Retina (tissue), 1 donor: ENCODE data around the gene STX18.

Source experiments
- DNase-seq: peaks from one replicate; pipeline ENCODE4 v3.0.0-alpha.2; 2016

Gene STX18

GRCh38 chr4:4415806-4416805 is 125.7 kb downstream of the STX18 start:
- DNase-seq: no peak

DNA sequence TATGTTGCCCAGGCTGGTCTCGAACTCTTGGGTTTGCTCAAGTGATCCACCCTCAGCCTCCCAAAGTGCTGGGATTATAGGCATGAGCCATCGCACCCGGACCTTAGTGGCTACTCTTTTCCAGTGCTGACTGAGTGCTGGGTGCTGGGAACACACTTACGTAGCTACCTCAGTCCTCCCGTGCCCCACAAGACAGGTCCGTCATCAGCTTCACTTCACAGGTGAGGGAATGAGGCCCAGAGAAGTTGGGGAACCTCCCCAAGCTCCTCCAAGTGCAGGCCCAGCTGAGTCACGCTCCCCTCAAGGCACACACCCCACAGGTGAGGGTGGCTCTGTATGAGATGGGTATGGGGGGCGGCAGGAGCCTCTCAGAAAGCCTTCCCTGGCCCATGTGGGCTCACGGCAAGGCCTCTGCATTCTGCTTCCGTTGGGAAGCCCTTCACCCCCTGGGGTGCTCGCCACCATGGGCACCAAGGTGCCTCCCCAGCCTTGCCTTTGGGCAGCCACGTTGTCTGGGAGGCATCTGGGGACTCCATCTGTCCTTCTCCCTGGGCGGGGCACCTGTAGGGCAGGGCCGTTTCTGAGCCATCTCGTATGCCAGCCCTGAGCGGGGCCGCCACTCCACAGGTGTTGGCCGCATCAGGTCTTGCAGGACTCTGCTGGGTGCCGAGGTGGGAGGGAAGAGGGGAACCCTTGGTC is 126.6 kb downstream of the STX18 start:
- no peak for DNase-seq

DNA sequence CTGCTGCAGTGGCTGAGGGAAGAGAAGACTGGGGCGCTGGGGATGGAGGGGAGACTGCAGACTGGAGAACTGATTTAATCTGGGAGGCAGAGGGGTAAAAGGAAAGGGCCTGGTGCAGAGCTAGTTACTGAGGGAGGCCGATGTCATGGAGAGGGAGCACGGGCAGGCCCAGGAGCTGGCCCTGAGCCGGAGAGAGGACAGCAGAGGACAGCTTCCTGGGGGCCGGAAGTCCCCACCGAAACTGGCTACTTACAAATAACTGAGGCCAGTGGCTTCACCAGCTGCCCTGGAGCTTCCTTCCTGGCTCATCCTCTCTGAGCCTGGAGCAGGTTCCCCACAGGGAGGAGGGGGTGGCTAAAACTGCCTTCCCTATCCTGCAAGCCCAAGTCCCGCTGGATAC is 128.0 kb downstream of the STX18 start:
- no peak for DNase-seq

DNA sequence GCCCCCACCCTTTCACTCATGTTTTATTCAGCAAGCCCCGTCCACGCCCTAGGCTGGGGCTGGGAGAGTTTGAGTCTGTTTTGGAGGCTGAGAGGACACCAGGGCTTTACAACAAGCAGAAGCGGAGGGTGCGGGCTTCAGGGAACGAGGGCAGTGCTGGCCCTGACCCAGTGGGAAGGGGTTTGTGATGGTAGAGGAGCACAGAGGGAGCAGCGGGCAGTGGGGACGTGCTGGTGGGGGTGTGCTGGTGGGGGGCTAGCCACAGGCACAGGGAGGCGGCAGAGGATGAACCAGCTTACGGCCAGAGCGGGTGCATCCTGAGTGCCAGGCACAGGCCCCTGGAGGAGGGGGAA is 128.5 kb downstream of the STX18 start:
- no peak for DNase-seq

GRCh38 chr4:4412641-4413372 is 129.0 kb downstream of the STX18 start:
- DNase-seq: no peak

DNA sequence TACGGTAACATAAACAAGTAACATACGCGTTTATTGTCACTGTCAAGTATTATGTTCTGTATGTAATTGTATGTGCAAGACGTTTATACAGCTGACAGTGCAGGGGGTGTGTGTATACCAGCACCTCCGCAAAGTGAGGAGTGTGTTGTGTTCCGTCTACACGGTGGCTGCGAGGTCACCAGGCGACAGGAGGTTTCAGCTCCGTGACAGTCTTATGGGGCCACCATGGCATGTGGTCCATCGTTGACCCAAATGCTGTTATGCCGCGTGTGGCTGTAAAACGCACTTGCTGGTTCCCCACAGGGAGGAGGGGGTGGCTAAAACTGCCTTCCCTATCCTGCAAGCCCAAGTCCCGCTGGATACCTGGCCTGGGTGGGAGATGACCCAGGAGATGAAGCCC is 129.9 kb downstream of the STX18 start:
- no peak for DNase-seq

GRCh38 chr4:4410271-4410670 is 131.6 kb downstream of the STX18 start:
- DNase-seq: no peak

DNA sequence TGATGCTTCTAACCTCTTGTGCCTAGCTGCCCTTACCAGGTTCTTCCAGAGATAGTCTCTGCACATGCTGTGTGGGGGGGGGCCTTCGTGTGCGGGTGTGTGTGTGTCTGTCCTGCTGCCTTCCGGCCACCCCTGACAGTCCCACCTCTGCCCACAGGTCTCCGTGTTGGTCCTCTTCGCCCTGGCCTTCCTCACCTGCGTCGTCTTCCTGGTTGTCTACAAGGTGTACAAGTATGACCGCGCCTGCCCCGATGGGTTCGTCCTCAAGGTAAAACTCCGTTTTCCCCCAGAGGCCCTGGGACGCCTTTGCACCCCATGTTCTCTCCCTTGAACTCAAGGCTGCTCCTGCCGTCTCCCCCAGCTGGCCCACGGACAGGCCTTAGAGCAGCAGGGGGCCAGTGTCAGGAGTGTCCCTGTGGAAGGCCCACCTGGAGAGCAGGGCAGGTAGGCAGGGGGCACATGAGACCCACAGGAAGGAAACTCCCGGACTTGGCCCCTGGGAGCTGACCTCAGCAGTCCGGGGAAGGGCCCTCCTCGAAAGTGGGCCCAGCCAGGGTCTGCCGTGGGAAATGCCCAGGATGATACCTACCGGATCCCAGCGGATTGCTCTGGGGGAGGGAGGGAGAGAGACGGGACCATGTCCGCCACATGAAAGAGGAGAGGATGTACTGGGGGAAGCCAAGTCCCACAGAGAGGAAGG is 132.3 kb downstream of the STX18 start:
- no peak for DNase-seq

DNA sequence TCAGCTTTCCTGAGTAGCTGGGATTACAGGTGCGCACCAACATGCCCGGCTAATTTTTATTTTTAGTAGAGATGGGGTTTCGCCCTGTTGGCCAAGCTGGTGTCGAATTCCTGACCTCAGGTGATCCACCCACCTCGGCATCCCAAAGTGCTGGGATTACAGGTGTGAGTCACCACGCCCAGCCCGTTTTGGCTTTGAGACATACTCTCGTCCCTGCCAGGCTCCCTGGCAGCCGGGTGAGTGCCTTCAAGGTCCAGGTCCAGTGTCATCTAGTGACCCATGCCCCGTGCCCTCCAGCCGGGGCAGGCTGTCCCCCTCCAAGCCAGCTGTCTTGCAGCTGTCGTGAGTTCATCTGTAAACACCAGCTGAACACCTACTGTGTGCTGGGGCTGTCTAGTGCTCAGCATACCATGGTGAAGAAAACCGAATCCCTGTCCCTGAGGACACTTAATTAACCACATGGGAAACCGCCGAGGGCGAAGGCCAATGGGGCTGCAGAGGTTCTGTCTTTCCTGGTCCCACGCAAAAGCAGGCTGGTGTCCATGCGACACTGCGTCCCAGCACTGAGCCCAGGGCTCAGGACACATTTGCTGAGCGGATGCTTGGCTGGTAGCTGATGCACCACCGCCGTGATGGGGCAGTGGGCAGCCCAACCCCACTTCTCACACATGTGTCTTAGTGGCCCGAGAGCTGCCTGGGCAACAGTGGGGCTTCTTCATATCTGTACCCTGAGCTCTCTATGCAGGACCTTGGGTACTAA is 133.1 kb downstream of the STX18 start:
- DNase-seq: no peak

- DNase-seq: no peak
These were observed 133.7 kb downstream of the STX18 start for GRCh38 chr4:4408132-4408523.

DNA sequence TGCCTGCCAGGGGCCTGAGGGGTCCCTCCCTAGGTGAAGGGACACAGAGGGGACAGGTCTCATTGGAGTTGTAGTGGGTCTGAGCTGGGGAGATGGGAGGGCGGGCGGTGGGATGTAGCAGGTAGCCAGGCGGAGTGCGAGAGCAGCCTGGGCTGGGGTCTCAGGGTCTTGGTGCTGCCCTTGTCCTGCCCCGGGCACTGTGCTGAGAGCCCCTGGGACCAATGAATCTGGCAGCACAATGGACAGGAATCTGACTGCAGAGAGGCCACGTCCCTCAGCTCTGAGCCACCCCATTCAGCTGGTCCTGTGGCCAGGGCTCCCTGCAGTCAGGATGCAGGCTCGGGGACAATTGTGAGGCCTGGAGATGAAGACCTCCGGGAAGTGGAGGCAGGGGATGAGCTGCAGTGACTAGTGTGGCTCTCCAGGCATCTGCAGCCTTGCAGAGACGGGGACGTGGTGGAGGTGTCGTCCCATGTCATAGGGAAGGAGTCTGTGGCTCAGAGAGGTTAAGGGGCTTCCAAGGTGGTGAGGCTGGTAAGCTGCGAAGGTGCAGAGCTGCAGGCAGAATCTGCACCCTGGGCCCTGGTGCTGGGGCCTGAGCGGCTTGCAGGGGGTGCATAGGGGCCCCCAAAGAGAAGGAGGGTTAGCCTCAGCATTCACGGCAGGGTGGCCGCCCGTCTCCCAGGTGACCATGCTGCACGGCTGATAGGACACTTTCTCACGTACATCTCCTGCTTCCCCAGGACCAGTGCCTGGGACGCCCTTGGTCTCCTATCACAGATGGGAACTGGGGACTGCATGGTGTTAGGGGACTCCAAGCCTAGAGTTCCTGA is 134.3 kb downstream of the STX18 start:
- DNase-seq: no peak

GRCh38 chr4:4406455-4407298 is 135.2 kb downstream of the STX18 start:
- no peak for DNase-seq

DNA sequence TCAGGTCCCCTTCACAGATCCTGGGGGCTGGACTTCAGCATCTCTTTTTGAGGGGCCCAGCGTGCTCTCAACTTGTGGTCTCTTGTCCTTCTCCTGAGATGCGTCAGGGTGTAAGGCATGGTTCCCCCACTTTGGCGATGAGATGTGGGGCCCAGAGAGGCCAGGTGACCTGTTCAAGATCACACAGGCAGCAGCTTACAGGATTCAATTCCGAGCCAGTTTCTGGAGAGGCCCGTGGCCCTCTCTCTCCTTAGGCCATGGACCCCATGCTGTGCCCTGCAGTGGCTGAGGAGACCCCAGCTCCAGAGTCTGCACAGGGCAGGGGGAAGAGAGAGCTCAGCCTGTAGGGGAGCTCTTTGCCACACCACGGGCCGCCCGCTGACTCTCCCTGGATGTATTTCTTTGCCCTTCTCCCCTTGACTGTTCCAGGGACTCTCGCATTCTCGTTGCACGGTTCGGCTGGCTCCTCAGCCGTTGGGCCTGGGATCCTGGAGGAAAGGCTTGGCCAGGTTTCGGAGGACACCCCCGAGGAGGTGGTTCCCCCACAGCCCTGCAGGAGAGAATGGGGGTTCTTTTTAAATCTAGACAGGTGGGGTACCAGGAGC is 136.4 kb downstream of the STX18 start:
- no peak for DNase-seq

DNA sequence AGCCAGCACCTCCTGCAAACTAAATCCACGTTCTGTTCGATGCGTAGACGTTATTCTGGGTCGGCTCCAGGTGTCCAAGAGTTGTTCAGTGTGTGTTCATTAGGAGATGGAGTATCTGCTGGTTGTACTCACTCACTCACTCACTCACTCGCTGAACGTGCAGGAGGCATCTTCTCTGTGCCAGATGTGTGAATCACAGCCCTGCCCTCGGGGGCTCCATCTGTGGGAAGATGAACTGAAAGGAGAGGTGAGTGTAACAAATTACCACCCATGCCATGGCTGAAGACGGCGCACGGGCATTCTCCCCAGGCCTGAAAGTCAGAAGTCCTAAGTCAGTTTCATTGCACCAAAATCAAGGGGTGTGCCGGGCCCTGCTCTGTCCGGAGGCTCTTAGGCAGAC is 138.9 kb downstream of the STX18 start:
- DNase-seq: no peak

- no peak for DNase-seq
These were observed 140.8 kb downstream of the STX18 start for GRCh38 chr4:4401036-4401435.

- no peak for DNase-seq
These were observed 143.4 kb downstream of the STX18 start for GRCh38 chr4:4398430-4398829.

DNA sequence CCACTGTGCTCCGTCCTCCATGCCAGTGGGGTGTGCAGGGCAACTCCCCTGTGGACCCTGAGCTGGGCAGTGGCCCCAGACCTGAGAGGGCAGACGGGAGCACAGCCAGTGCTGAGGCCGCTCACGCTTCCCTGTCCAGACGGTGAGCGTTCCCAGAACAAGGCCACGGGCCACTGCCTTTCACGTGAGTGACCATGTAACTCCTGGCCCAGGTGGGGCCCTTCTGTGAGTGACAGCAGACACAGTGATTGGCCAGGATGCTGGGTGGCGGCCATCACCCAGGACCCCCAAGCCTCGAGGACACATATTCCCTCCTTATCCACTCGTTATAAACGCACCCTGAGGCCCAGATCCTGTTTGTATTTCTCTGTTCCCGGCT is 144.4 kb downstream of the STX18 start:
- no peak for DNase-seq

DNA sequence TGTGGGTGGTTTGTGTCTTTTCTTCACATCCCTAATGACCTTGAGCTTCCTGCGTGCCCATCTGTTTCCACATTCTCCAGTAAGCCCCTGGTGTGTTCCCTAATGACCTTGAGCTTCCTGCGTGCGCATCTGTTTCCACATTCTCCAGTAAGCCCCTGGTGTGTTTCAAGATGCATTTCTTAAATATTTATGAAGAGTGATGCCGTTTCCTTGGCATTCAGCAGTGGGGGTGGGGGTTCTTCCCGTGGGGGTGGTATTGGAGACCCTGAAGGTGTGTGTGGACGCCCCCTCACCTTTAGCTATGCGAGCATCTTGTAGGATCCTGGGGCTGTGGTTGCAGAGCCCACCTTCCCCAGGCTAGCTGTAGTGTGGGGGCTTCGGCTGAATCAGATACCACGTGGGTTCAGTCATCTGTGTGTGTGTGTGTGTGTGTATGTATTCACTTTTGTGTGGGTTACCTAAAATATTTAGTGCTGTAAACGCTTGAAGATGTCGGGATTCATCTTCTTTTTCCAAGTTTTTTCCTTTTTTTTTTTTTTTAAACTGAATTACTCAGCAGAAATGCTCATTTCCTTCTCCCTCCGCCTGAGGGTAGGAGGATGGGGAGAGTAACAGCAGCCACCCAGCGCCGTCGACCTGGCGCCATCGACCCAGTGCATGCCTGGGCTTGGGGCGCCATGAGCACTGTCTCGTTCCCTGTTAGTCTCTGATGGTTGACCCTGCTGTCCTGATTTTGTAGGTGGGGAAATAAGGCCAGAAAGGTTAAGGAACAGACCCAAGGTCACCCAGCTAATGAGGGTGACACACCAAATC is 145.0 kb downstream of the STX18 start:
- DNase-seq: peak; percentile 55
